ENCODE measurements around the gene METTL8. TPM values are rescaled to one million over a fixed set of nuclear protein-coding genes. Genes with fewer than 3 reads are reported as not detected.

The METTL8 gene
- total RNA-seq, 1 experiment from 2014 or later = 34.4 TPM

- ATAC-seq (no peak), DNase-seq (ENCODE audit: low read depth, low spot score) (no peak)
- Histone ChIP-seq H3K27me3 (ENCODE audit: insufficient read depth, low read length) (no peaks in the 10 kb centered on the region), H3K4me3 (replicated peaks in 1 of 2; ENCODE audit: low read depth in 1 of 2, low read length in 2 of 2) (no peak overlapping the region), H3K36me3 (ENCODE audit: control insufficient read depth in 1 of 2, insufficient read depth in 2 of 2, low read length in 2 of 2) (no peaks in the 10 kb centered on the region), H3K4me1 (ENCODE audit: control insufficient read depth in 1 of 2, insufficient read depth in 2 of 2, low read length in 2 of 2) (no peaks in the 10 kb centered on the region), H3K4me2 (ENCODE audit: low read length) (no peak overlapping the region), H2AFZ (ENCODE audit: low read depth, low read length, poor library complexity, severe bottlenecking) (no peak overlapping the region), H3K27ac (ENCODE audit: low read depth, low read length) (no peak overlapping the region), H4K20me1 (ENCODE audit: insufficient read depth) (no peaks in the 10 kb centered on the region), H3K9ac (ENCODE audit: low read length) (no peak overlapping the region), H3K9me2 (ENCODE audit: insufficient read depth) (no peaks in the 10 kb centered on the region), H3K9me3 (ENCODE audit: control insufficient read depth in 1 of 2, insufficient read depth in 1 of 2, low read depth in 1 of 2, low read length in 2 of 2) (no peaks in the 10 kb centered on the region), H3K79me2 (ENCODE audit: insufficient read depth, low read length) (no peaks in the 10 kb centered on the region)
- intact Hi-C loops (cut with micrococcal nuclease) = no loop called here
- RAD21 ChIA-PET (ENCODE audit: low non-redundant PET in 1 of 2, low total read pairs in 2 of 2, uncharacterized antibody in 2 of 2, unreplicated experiment in 2 of 2) = no interaction called here
- TF ChIP-seq SP1 (IDR thresholded peaks at IDR 0.05; ENCODE audit: low read depth) (no peak), JUND (IDR thresholded peaks at IDR 0.05) (no peak), ELF1 (IDR thresholded peaks at IDR 0.05; ENCODE audit: borderline replicate concordance, low read depth) (no peak), POLR2AphosphoS5 (IDR thresholded peaks at IDR 0.05; ENCODE audit: low read depth, low read length) (no peak), CTCF (IDR thresholded peaks at IDR 0.05 in 2 of 3, conservative IDR thresholded peaks at IDR 0.05 in 1 of 3; ENCODE audit: borderline replicate concordance in 1 of 3, insufficient read depth in 1 of 3, low read depth in 2 of 3, low read length in 2 of 3) (no peak), ZNF274 (IDR thresholded peaks at IDR 0.05; ENCODE audit: low read depth, low read length) (no peak), YY1 (IDR thresholded peaks at IDR 0.05; ENCODE audit: extremely low read depth, insufficient replicate concordance, low read depth, low read length) (no peak), TCF7L2 (IDR thresholded peaks at IDR 0.05; ENCODE audit: borderline replicate concordance, extremely low read depth, insufficient read depth, insufficient read length) (no peak), CBX3 (IDR thresholded peaks at IDR 0.05; ENCODE audit: low read depth) (no peak), ZFX (IDR thresholded peaks at IDR 0.05) (no peak), EGR1 (IDR thresholded peaks at IDR 0.05; ENCODE audit: low read depth) (no peak)
- CTCF ChIA-PET = no interaction called here
- POLR2A ChIA-PET = no interaction called here
- no TSS peak for BruUV-seq (replicated peaks)
Measured at GRCh38 chr2:171297956-171298355, 135.8 kb downstream of the METTL8 start.

All from HCT116 (cell line).